Subcutaneous adipose tissue (tissue), 4 donors: ENCODE measurements around the gene EFCAB7. TPM values are rescaled to one million over a fixed set of nuclear protein-coding genes. Genes with fewer than 3 reads are reported as not detected.

ENCODE experiments used
- CTCF ChIP-seq: fragments of 450-650 bp; IDR thresholded peaks from one replicate; pipeline ENCODE4 v1.5.1; 2016; ENCODE audit warnings: low read depth, mild to moderate bottlenecking, control low read depth, antibody characterized with exemption, moderate library complexity
- total RNA-seq, 4 donors: library from RNA; depleted of rRNA; stranded (reverse); fragments of >200 nt; gene quantifications; one replicate each; pipeline ENCODE4 v1.1.0, GENCODE V29; 2016

Gene EFCAB7
- total RNA-seq: 10 to 100 TPM in 2 of 4 donors, 1 to 10 TPM in 2; 2.8 to 46.0 (median 7.9) TPM

GRCh38 chr1:63522891-63523728 lies at the start of gene EFCAB7, which contains the start of gene ITGB3BP:
Gene EFCAB7, plus strand, starts transcription at chr1:63523525. Its CDS starts 2,048 bp downstream, at chr1:63525573.
Gene ITGB3BP, minus strand, starts transcription at chr1:63523225. Its CDS starts 92 bp downstream, at chr1:63523133.
- TF ChIP-seq CTCF: no peak

GRCh38 chr1:63475761-63476160 lies 47.6 kb upstream of the EFCAB7 start:
- no peak for TF ChIP-seq CTCF

GRCh38 chr1:63480057-63480456 lies 43.3 kb upstream of the EFCAB7 start:
- no peak for TF ChIP-seq CTCF

- TF ChIP-seq CTCF: no peak
These were observed 36.7 kb upstream of the EFCAB7 start for GRCh38 chr1:63486629-63487028.

GRCh38 chr1:63487336-63488065 lies 35.8 kb upstream of the EFCAB7 start:
- no peak for TF ChIP-seq CTCF

GRCh38 chr1:63497577-63497976 lies 25.7 kb upstream of the EFCAB7 start:
- TF ChIP-seq CTCF: no peak

- no peak for TF ChIP-seq CTCF
These were observed 25.2 kb upstream of the EFCAB7 start for GRCh38 chr1:63498106-63498505.
